Measurements from ENCODE around the gene FRAS1.

The FRAS1 gene

GRCh38 chr4:78165758-78166157, 108.6 kb downstream of the FRAS1 start:
- no peak for DNase-seq (ENCODE audit: extremely low spot score)
- ChIA-PET POLR2A (no interaction called here), CTCF (no interaction called here)
- TF ChIP-seq FOXK2 (IDR thresholded peaks at IDR 0.05) (no peak), FOXA1 (IDR thresholded peaks at IDR 0.05) (no peak), CTBP1 (IDR thresholded peaks at IDR 0.05; ENCODE audit: borderline replicate concordance) (no peak), SP1 (IDR thresholded peaks at IDR 0.05) (no peak), TARDBP (IDR thresholded peaks at IDR 0.05) (no peak), NFRKB (IDR thresholded peaks at IDR 0.05) (no peak), SUZ12 (IDR thresholded peaks at IDR 0.05) (no peak), ARNT (IDR thresholded peaks at IDR 0.05) (no peak), L3MBTL2 (conservative IDR thresholded peaks at IDR 0.05) (no peak), HDGF (IDR thresholded peaks at IDR 0.05; ENCODE audit: borderline replicate concordance) (no peak), FOXM1 (IDR thresholded peaks at IDR 0.05; ENCODE audit: borderline replicate concordance) (no peak), ELF4 (IDR thresholded peaks at IDR 0.05) (no peak), LEF1 (IDR thresholded peaks at IDR 0.05; ENCODE audit: borderline replicate concordance) (no peak), BHLHE40 (IDR thresholded peaks at IDR 0.05; ENCODE audit: borderline replicate concordance) (no peak), ZNF384 (IDR thresholded peaks at IDR 0.05) (no peak)
- TF ChIP-seq, protein P1, sequence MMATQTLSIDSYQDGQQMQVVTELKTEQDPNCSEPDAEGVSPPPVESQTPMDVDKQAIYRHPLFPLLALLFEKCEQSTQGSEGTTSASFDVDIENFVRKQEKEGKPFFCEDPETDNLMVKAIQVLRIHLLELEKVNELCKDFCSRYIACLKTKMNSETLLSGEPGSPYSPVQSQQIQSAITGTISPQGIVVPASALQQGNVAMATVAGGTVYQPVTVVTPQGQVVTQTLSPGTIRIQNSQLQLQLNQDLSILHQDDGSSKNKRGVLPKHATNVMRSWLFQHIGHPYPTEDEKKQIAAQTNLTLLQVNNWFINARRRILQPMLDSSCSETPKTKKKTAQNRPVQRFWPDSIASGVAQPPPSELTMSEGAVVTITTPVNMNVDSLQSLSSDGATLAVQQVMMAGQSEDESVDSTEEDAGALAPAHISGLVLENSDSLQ (IDR thresholded peaks at IDR 0.05), result no peak

DNA sequence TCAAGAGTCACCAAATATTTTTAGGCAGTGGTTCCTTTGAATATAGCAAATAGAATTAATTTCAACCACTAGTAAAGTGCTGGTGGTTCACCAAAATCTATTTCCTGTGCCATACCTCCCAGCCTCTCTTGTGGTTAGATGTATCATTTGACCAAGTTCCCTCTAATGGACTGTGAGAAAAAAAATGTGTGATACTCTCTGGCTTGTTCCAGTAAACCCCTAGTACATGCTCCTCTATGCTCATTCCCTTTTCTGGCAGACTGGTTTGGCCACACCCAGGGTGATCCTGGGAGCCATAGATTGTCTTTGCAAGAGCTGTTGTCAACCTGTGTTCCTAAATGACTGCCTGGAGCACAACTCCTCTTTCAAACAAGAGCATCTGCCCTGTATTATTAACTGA, 109.5 kb downstream of the FRAS1 start:
- TF ChIP-seq FOXK2 (IDR thresholded peaks at IDR 0.05) (no peak), LEF1 (IDR thresholded peaks at IDR 0.05; ENCODE audit: borderline replicate concordance) (no peak), NFRKB (IDR thresholded peaks at IDR 0.05) (no peak), FOXM1 (IDR thresholded peaks at IDR 0.05; ENCODE audit: borderline replicate concordance) (no peak), CTBP1 (IDR thresholded peaks at IDR 0.05; ENCODE audit: borderline replicate concordance) (no peak), TARDBP (IDR thresholded peaks at IDR 0.05) (no peak), ARNT (IDR thresholded peaks at IDR 0.05) (no peak), ZNF384 (IDR thresholded peaks at IDR 0.05) (no peak), SUZ12 (IDR thresholded peaks at IDR 0.05) (no peak), L3MBTL2 (conservative IDR thresholded peaks at IDR 0.05) (no peak), HDGF (IDR thresholded peaks at IDR 0.05; ENCODE audit: borderline replicate concordance) (no peak), BHLHE40 (IDR thresholded peaks at IDR 0.05; ENCODE audit: borderline replicate concordance) (no peak)
- TF ChIP-seq, protein P1 (IDR thresholded peaks at IDR 0.05), result no peak
- CTCF ChIA-PET, result no interaction called here
- DNase-seq (ENCODE audit: extremely low spot score), result no peak
- POLR2A ChIA-PET, result no interaction called here

GRCh38 chr4:78167510-78167909, 110.4 kb downstream of the FRAS1 start:
- TF ChIP-seq FOXK2 (IDR thresholded peaks at IDR 0.05) (no peak), HDGF (IDR thresholded peaks at IDR 0.05; ENCODE audit: borderline replicate concordance) (no peak), LEF1 (IDR thresholded peaks at IDR 0.05; ENCODE audit: borderline replicate concordance) (no peak)
- POLR2A ChIA-PET, result no interaction called here
- DNase-seq (ENCODE audit: extremely low spot score), result no peak
- CTCF ChIA-PET, result no interaction called here

DNA sequence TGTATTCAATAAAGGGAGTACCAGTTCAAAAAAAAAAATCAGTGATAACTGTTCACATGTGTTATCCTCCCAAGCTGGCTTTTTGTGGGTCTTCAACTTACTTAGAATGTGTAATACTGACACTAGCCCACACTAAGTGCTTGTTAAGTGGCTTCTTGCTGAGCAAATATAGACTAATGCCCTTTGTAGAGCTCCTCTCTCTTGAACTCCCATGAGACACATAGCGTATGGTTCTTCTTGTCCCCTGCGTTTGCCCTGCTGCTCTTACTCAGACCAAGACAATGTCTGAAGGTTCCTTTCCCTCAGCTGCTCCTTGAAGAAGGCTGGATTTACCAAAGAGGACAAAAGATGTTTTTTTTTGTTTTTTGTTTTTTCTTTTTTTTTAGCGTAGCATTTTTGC, 110.9 kb downstream of the FRAS1 start:
- CTCF ChIA-PET, result no interaction called here
- TF ChIP-seq ARNT (IDR thresholded peaks at IDR 0.05), result no peak
- no peak for TF ChIP-seq HDGF (IDR thresholded peaks at IDR 0.05; ENCODE audit: borderline replicate concordance)
- TF ChIP-seq BHLHE40 (IDR thresholded peaks at IDR 0.05; ENCODE audit: borderline replicate concordance), result no peak
- no peak for TF ChIP-seq LEF1 (IDR thresholded peaks at IDR 0.05; ENCODE audit: borderline replicate concordance)
- no peak for TF ChIP-seq ELF4 (IDR thresholded peaks at IDR 0.05)
- no peak for TF ChIP-seq FOXK2 (IDR thresholded peaks at IDR 0.05)
- TF ChIP-seq NFRKB (IDR thresholded peaks at IDR 0.05), result no peak
- no peak for TF ChIP-seq SP1 (IDR thresholded peaks at IDR 0.05)
- no peak for TF ChIP-seq L3MBTL2 (conservative IDR thresholded peaks at IDR 0.05)
- POLR2A ChIA-PET, result interaction anchor here (0.8 kb wide), 1 partner anchor 9 kb away, joined by 3 read pairs; no protein-coding TSS in a partner anchor
- peak; percentile 27 for DNase-seq (ENCODE audit: extremely low spot score)

GRCh38 chr4:78169728-78170127, 112.6 kb downstream of the FRAS1 start:
- TF ChIP-seq SUZ12 (IDR thresholded peaks at IDR 0.05) (no peak), ELF4 (IDR thresholded peaks at IDR 0.05) (no peak), FOXM1 (IDR thresholded peaks at IDR 0.05; ENCODE audit: borderline replicate concordance) (no peak), L3MBTL2 (conservative IDR thresholded peaks at IDR 0.05) (no peak), NFRKB (IDR thresholded peaks at IDR 0.05) (no peak), SP1 (IDR thresholded peaks at IDR 0.05) (no peak), CTBP1 (IDR thresholded peaks at IDR 0.05; ENCODE audit: borderline replicate concordance) (no peak), BHLHE40 (IDR thresholded peaks at IDR 0.05; ENCODE audit: borderline replicate concordance) (no peak), LEF1 (IDR thresholded peaks at IDR 0.05; ENCODE audit: borderline replicate concordance) (no peak), FOXK2 (IDR thresholded peaks at IDR 0.05) (no peak), HDGF (IDR thresholded peaks at IDR 0.05; ENCODE audit: borderline replicate concordance) (no peak), ARNT (IDR thresholded peaks at IDR 0.05) (no peak), TARDBP (IDR thresholded peaks at IDR 0.05) (no peak), FOXA1 (IDR thresholded peaks at IDR 0.05) (no peak), ZNF384 (IDR thresholded peaks at IDR 0.05) (no peak)
- TF ChIP-seq, protein P1 (IDR thresholded peaks at IDR 0.05), result no peak
- ChIA-PET POLR2A (no interaction called here), CTCF (no interaction called here)
- no peak for DNase-seq (ENCODE audit: extremely low spot score)

DNA sequence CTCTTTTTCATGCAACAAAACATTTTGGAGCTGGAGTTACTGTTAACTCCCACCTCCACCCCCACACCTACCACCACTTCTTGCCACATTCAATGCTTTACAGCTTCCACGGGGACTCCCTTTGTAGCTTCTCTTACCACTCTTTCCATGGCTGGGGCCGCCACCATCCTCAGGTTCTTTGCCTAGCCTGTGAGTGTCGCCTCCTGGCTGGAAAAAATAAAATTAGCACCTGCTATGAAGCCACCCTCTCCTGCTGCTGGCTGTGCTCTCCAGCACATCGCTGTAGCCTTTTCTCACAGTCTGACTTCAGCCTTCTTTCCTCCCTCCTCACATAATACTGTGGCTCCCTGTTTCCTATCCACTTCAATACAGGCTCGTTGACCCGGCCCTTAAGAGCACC, 114.4 kb downstream of the FRAS1 start:
- POLR2A ChIA-PET, result no interaction called here
- CTCF ChIA-PET, result no interaction called here
- TF ChIP-seq ZNF384 (IDR thresholded peaks at IDR 0.05) (no peak), BHLHE40 (IDR thresholded peaks at IDR 0.05; ENCODE audit: borderline replicate concordance) (no peak), SP1 (IDR thresholded peaks at IDR 0.05) (no peak), NFRKB (IDR thresholded peaks at IDR 0.05) (no peak), HDGF (IDR thresholded peaks at IDR 0.05; ENCODE audit: borderline replicate concordance) (no peak), ELF4 (IDR thresholded peaks at IDR 0.05) (no peak), TARDBP (IDR thresholded peaks at IDR 0.05) (no peak), CTBP1 (IDR thresholded peaks at IDR 0.05; ENCODE audit: borderline replicate concordance) (no peak), FOXA1 (IDR thresholded peaks at IDR 0.05) (no peak), ARNT (IDR thresholded peaks at IDR 0.05) (no peak), FOXM1 (IDR thresholded peaks at IDR 0.05; ENCODE audit: borderline replicate concordance) (no peak), LEF1 (IDR thresholded peaks at IDR 0.05; ENCODE audit: borderline replicate concordance) (no peak), L3MBTL2 (conservative IDR thresholded peaks at IDR 0.05) (no peak), SUZ12 (IDR thresholded peaks at IDR 0.05) (no peak), FOXK2 (IDR thresholded peaks at IDR 0.05) (no peak)
- TF ChIP-seq, protein P1 (IDR thresholded peaks at IDR 0.05), result no peak
- no peak for DNase-seq (ENCODE audit: extremely low spot score)

Data from HEK293T (cell line).